Fibroblast of the aortic adventitia (primary cell): ENCODE measurements around the gene SLX4IP. TPM values are rescaled to one million over a fixed set of nuclear protein-coding genes. Genes with fewer than 3 reads are reported as not detected.

ENCODE experiments used
- DNase-seq: peaks from one replicate; pipeline ENCODE4 v3.0.0-alpha.2; 2010; ENCODE audit warnings: low read depth
- H3K4me3 ChIP-seq: 2 replicates; pipeline ENCODE4 v1.5.1; 2011; ENCODE audit warnings: low read depth, mild to moderate bottlenecking, control low read depth, low read length, moderate library complexity
- small RNA-seq: library from RNA; depleted of rRNA; stranded (forward); fragments of <200 nt; gene quantifications from one replicate; pipeline ENCODE3, GENCODE V24; 2012
- total RNA-seq: library from RNA; depleted of rRNA; stranded (reverse); fragments of >200 nt; gene quantifications from 2 replicates; pipeline ENCODE4 v1.2.3, GENCODE V29; 2012; ENCODE audit warnings: low replicate concordance
- TF ChIP-seq, protein P1 (sequence below): IDR thresholded peaks from 2 replicates; pipeline ENCODE4 v1.5.1; 2011; ENCODE audit warnings: mild to moderate bottlenecking, low read length, control low read depth, inconsistent platforms; ENCODE audit not compliant: insufficient read depth

SLX4IP gene
- total RNA-seq, 1 donor: 7.0 TPM

GRCh38 chr20:10673842-10674683, 239.0 kb downstream of the SLX4IP start, which contains the start of gene JAG1:
TSS of gene JAG1 (minus strand) at chr20:10673999. CDS start at chr20:10673530, 469 bp downstream.
- H3K4me3 ChIP-seq: peak within 1 kb of the TSS; percentile 76
- DNase-seq: peak; percentile 94
- TF ChIP-seq, protein P1, sequence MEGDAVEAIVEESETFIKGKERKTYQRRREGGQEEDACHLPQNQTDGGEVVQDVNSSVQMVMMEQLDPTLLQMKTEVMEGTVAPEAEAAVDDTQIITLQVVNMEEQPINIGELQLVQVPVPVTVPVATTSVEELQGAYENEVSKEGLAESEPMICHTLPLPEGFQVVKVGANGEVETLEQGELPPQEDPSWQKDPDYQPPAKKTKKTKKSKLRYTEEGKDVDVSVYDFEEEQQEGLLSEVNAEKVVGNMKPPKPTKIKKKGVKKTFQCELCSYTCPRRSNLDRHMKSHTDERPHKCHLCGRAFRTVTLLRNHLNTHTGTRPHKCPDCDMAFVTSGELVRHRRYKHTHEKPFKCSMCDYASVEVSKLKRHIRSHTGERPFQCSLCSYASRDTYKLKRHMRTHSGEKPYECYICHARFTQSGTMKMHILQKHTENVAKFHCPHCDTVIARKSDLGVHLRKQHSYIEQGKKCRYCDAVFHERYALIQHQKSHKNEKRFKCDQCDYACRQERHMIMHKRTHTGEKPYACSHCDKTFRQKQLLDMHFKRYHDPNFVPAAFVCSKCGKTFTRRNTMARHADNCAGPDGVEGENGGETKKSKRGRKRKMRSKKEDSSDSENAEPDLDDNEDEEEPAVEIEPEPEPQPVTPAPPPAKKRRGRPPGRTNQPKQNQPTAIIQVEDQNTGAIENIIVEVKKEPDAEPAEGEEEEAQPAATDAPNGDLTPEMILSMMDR: no peak

- DNase-seq: peak; percentile 74
- H3K4me3 ChIP-seq: peak overlapping the region; percentile 76
- TF ChIP-seq, protein P1: peak; percentile 88
Observed at GRCh38 chr20:10674684-10675449, 239.8 kb downstream of the SLX4IP start.

- TF ChIP-seq, protein P1: no peak
- H3K4me3 ChIP-seq: peak overlapping the region; percentile 37
- no peak for DNase-seq
Observed at GRCh38 chr20:10675450-10675848, 240.3 kb downstream of the SLX4IP start.

- TF ChIP-seq, protein P1: no peak
- DNase-seq: no peak
Observed at GRCh38 chr20:10676518-10676917, 241.4 kb downstream of the SLX4IP start.

More at GRCh38 chr20:10676518-10676917, 241.4 kb downstream of the SLX4IP start:
- H3K4me3 ChIP-seq: no peak overlapping the region

Small RNA genes lying within 50 kb of the gene (small RNA-seq; reads per million reads assigned to genes)
- not detected for gene MIR6870

Other genes starting within 250 kb of the SLX4IP start
- gene SNAP25, start 216.5 kb upstream of the SLX4IP start, total RNA-seq: 0.65 and 3.1 TPM in 2 replicates
- 2.9 and 16.8 TPM in 2 replicates for gene MKKS, start 1.1 kb upstream of the SLX4IP start, total RNA-seq
- gene JAG1, start 238.7 kb downstream of the SLX4IP start, total RNA-seq: 39.2 and 46.7 TPM in 2 replicates